Uterus (tissue), 4 donors: Measurements from ENCODE around the gene SPIRE1. TPM values are rescaled to one million over a fixed set of nuclear protein-coding genes. Genes with fewer than 3 reads are reported as not detected.

ENCODE experiments used
- DNase-seq, 2 donors: peaks; one replicate each; pipeline ENCODE4 v3.0.0-alpha.2; 2019 to 2020
- H3K27ac ChIP-seq, 2 donors: fragments of 200-600 bp; sonication (generic); 1 replicate in 1 of 2; 2 replicates in 1 of 2; pipeline ENCODE4 v1.5.1; 2016 to 2018
- H3K27me3 ChIP-seq, 2 donors: fragments of 200-600 bp; sonication (generic); one replicate each; pipeline ENCODE4 v1.5.1; 2018 to 2019; ENCODE audit warnings: control low read depth in 1 of 2
- H3K36me3 ChIP-seq, 2 donors: fragments of 200-600 bp; sonication (generic); one replicate each; pipeline ENCODE4 v1.5.1; 2019; ENCODE audit warnings: control low read depth in 1 of 2
- H3K4me1 ChIP-seq, 2 donors: fragments of 200-600 bp; sonication (generic); one replicate each; pipeline ENCODE4 v1.5.1; 2018 to 2019; ENCODE audit warnings: control low read depth in 1 of 2
- H3K4me3 ChIP-seq, 2 donors: fragments of 200-600 bp; sonication (generic); 1 replicate in 1 of 2; 2 replicates in 1 of 2; pipeline ENCODE4 v1.5.1; 2018 to 2019; ENCODE audit warnings: mild to moderate bottlenecking in 1 of 2
- H3K9me3 ChIP-seq, 2 donors: fragments of 200-600 bp; sonication (generic); one replicate each; pipeline ENCODE4 v1.5.1; 2019; ENCODE audit warnings: control low read depth in 1 of 2
- POLR2A ChIP-seq, 2 donors: fragments of 450-650 bp; IDR thresholded peaks; one replicate each; pipeline ENCODE4 v1.6.1; 2016; ENCODE audit warnings: antibody characterized with exemption in 2 of 2, mild to moderate bottlenecking in 1 of 2, moderate library complexity in 1 of 2
- intact Hi-C: fragments of 100-400 bp; cut with DNase I; formaldehyde crosslinking; loops from one replicate; pipeline ENCODE4 v1.15.1; 2023; ENCODE audit warnings: low total_unique reads
- total RNA-seq, 4 donors: library from RNA; depleted of rRNA in 3 of 4; stranded (reverse); fragments of >200 nt in 3 of 4; gene quantifications; one replicate each; pipeline versions ENCODE4 v1.1.0 to v1.2.4, GENCODE V29; 2014 to 2023
- TF ChIP-seq, protein P1 (sequence below), 4 experiments: fragments of 200-600 bp in 2 of 4; fragments of 450-650 bp in 2 of 4; sonication (generic) in 2 of 4; IDR thresholded peaks; one replicate each; pipeline ENCODE4 v1.5.1; 2016 to 2019; ENCODE audit warnings: antibody characterized with exemption in 4 of 4, mild to moderate bottlenecking in 2 of 4, moderate library complexity in 1 of 4
- donor health status: DM: yes; HTN: yes; CAD: no.

SPIRE1 gene
- total RNA-seq, 4 donors from 2014 or later = 12.9 to 78.1 (median 27.5) TPM

DNA sequence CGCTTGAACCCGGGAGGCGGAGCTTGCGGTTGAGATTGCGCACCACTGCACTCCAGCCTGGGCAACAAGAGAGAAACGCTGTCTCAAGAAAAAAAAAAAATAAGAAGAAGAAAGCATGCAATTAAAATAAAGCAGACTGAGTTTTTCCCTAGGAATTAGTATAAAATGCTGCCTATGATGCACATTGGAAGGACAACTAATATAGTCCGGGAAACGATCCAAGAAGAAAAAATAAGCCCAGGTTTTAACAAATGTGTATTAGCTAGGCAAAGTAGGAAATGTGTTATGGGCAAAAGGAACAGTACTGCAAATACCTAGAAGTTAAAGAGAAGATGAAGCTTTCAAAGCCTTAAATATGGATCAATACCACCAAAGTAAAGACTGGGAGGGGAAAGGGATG lies 64.0 kb downstream of the SPIRE1 start:
- intact Hi-C loops = no loop called here

DNA sequence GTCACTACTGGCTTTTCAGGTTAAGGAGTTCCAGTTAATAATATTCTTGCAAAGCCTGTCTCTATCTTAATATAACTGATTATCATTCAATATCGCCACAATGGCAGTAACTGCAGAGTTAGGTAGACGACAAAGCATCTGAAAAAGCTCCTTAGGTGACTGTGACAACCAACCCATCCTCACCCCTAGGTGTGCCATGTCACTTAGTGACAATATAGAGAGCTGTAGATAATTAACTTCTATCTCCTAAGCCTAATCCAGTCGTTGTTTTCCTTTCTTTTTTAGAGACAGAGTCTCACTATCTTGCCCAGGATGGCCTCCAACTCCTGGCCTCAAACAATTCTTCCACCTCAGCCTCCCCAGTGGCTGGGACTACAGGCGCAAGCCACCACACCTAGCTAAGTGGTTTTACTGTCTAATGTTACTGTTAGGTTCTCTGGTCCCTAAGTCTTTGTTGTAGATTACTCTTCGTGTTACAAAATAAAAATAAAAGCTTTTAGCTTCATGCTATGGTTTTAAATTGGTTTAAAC lies 65.2 kb downstream of the SPIRE1 start:
- no peak for DNase-seq
- H3K4me1 ChIP-seq = no peaks in the 10 kb centered on the region
- H3K27ac ChIP-seq = no peak overlapping the region
- no peaks in the 10 kb centered on the region for H3K9me3 ChIP-seq
- H3K4me3 ChIP-seq = no peak overlapping the region
- no peaks in the 10 kb centered on the region for H3K27me3 ChIP-seq
- no peaks in the 10 kb centered on the region for H3K36me3 ChIP-seq
- intact Hi-C loops = no loop called here
- TF ChIP-seq, protein P1, sequence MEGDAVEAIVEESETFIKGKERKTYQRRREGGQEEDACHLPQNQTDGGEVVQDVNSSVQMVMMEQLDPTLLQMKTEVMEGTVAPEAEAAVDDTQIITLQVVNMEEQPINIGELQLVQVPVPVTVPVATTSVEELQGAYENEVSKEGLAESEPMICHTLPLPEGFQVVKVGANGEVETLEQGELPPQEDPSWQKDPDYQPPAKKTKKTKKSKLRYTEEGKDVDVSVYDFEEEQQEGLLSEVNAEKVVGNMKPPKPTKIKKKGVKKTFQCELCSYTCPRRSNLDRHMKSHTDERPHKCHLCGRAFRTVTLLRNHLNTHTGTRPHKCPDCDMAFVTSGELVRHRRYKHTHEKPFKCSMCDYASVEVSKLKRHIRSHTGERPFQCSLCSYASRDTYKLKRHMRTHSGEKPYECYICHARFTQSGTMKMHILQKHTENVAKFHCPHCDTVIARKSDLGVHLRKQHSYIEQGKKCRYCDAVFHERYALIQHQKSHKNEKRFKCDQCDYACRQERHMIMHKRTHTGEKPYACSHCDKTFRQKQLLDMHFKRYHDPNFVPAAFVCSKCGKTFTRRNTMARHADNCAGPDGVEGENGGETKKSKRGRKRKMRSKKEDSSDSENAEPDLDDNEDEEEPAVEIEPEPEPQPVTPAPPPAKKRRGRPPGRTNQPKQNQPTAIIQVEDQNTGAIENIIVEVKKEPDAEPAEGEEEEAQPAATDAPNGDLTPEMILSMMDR (IDR thresholded peaks at IDR 0.05) = no peak
- TF ChIP-seq POLR2A (IDR thresholded peaks at IDR 0.05) = no peak

More for the DNA sequence above, 64.0 kb downstream of the SPIRE1 start:
- TF ChIP-seq POLR2A (IDR thresholded peaks at IDR 0.05) = no peak
- TF ChIP-seq, protein P1 (IDR thresholded peaks at IDR 0.05) = no peak
- H3K27me3 ChIP-seq = no peaks in the 10 kb centered on the region
- no peaks in the 10 kb centered on the region for H3K4me1 ChIP-seq
- no peak overlapping the region for H3K4me3 ChIP-seq
- no peak overlapping the region for H3K27ac ChIP-seq
- no peaks in the 10 kb centered on the region for H3K36me3 ChIP-seq
- DNase-seq = no peak
- no peaks in the 10 kb centered on the region for H3K9me3 ChIP-seq

- intact Hi-C loops = no loop called here
- H3K4me3 ChIP-seq = no peak overlapping the region
- no peaks in the 10 kb centered on the region for H3K27me3 ChIP-seq
- no peaks in the 10 kb centered on the region for H3K9me3 ChIP-seq
- H3K36me3 ChIP-seq = no peaks in the 10 kb centered on the region
- no peak for TF ChIP-seq POLR2A (IDR thresholded peaks at IDR 0.05)
- TF ChIP-seq, protein P1 (IDR thresholded peaks at IDR 0.05) = no peak
- DNase-seq = no peak
- no peak overlapping the region for H3K27ac ChIP-seq
- no peaks in the 10 kb centered on the region for H3K4me1 ChIP-seq
These were observed 68.5 kb downstream of the SPIRE1 start for GRCh38 chr18:12589448-12589847.

DNA sequence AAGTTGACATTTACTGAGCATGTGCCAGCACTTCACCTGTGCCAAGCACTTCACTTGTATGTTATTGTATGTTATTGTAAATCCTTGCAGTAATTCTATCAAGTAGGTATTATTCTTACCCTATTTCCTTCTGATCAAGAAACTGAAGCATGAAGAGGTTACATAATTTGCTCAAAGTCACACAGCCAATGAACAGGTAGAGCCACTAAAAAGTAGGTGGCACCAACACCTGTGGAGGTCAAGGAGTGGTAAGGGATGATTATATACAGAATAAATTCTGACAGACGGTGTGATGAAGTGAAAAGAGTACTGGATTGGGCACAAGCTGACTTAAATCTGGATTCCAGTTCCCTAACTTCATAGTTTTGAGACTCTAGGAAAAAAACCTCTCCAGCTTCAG lies 71.0 kb downstream of the SPIRE1 start:
- no peak overlapping the region for H3K27ac ChIP-seq
- intact Hi-C loops = no loop called here
- TF ChIP-seq POLR2A (IDR thresholded peaks at IDR 0.05) = no peak
- TF ChIP-seq, protein P1 (IDR thresholded peaks at IDR 0.05) = no peak

GRCh38 chr18:12585218-12585617 lies 72.7 kb downstream of the SPIRE1 start:
- no peak overlapping the region for H3K4me3 ChIP-seq
- DNase-seq = no peak
- no peak for TF ChIP-seq POLR2A (IDR thresholded peaks at IDR 0.05)
- TF ChIP-seq, protein P1 (IDR thresholded peaks at IDR 0.05) = no peak
- H3K27ac ChIP-seq = no peak overlapping the region
- no peaks in the 10 kb centered on the region for H3K36me3 ChIP-seq
- intact Hi-C loops = no loop called here
- H3K27me3 ChIP-seq = no peaks in the 10 kb centered on the region
- no peaks in the 10 kb centered on the region for H3K9me3 ChIP-seq
- no peaks in the 10 kb centered on the region for H3K4me1 ChIP-seq

More for the DNA sequence above, 71.0 kb downstream of the SPIRE1 start:
- Histone ChIP-seq H3K27me3 (no peaks in the 10 kb centered on the region), H3K4me3 (no peak overlapping the region), H3K9me3 (no peaks in the 10 kb centered on the region), H3K36me3 (no peaks in the 10 kb centered on the region), H3K4me1 (no peaks in the 10 kb centered on the region)
- DNase-seq = no peak
